ENCODE data around the gene CARS1. TPM values are rescaled to one million over a fixed set of nuclear protein-coding genes. Genes with fewer than 3 reads are reported as not detected.
"Not testable (repeated sequence)": the region's sequence is repeated elsewhere in the genome, so short reads cannot be mapped to it uniquely, and the experiment has no call there.

CARS1 gene
- total RNA-seq, 1 donor: 68.2 TPM

DNA sequence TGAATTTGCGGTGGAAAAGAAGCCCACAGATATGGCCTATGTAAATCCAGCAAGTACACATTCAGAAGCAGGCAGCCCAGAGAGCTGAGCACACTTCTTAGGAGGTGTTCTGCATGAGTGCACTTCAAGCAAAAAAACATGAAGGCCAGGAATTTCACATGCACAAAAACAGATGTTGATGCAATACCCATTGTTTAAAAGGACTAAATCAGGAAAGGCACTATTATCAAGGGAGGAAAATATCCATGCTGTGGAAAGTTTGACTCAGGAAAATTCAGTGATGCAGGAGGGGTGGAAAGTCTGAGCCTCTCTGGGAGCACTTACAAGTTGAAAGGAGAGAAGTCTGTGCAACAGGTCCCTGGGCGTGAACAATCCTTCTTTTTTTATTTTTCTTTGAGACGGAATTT, 15.8 kb upstream of the CARS1 start:
- DNase-seq (ENCODE audit: low read depth): no peak
- H3K4me3 ChIP-seq (ENCODE audit: low read depth, low read length): no peak overlapping the region
- TF ChIP-seq, protein P1, sequence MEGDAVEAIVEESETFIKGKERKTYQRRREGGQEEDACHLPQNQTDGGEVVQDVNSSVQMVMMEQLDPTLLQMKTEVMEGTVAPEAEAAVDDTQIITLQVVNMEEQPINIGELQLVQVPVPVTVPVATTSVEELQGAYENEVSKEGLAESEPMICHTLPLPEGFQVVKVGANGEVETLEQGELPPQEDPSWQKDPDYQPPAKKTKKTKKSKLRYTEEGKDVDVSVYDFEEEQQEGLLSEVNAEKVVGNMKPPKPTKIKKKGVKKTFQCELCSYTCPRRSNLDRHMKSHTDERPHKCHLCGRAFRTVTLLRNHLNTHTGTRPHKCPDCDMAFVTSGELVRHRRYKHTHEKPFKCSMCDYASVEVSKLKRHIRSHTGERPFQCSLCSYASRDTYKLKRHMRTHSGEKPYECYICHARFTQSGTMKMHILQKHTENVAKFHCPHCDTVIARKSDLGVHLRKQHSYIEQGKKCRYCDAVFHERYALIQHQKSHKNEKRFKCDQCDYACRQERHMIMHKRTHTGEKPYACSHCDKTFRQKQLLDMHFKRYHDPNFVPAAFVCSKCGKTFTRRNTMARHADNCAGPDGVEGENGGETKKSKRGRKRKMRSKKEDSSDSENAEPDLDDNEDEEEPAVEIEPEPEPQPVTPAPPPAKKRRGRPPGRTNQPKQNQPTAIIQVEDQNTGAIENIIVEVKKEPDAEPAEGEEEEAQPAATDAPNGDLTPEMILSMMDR (IDR thresholded peaks at IDR 0.05; ENCODE audit: insufficient read depth, low read depth, low read length): no peak

DNA sequence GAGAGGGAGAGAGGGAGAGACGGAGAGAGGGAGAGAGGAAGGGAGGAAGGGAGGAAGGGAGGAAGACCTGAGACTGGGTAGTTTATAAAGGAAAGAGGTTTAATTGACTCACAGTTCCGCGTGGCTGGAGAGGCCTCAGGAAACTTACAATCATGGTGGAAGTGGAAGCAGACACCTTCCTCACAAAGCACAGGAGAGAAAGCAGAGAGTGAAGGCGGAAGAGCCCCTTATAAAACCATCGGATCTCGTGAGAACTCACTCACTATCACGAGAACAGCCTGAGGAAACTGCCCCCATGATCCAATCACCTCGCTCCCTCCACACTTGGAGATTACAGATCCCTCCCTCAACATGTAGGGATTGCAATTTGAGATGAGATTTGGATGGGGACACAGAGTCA, 12.2 kb upstream of the CARS1 start:
- DNase-seq (ENCODE audit: low read depth): no peak
- H3K4me3 ChIP-seq (ENCODE audit: low read depth, low read length): no peak overlapping the region
- TF ChIP-seq, protein P1 (IDR thresholded peaks at IDR 0.05; ENCODE audit: insufficient read depth, low read depth, low read length): no peak

- not testable (repeated sequence) for H3K4me3 ChIP-seq (ENCODE audit: low read depth, low read length); DNase-seq (ENCODE audit: low read depth)
Measured at GRCh38 chr11:3066308-3066707, 9.1 kb upstream of the CARS1 start.

- not testable (repeated sequence) for H3K4me3 ChIP-seq (ENCODE audit: low read depth, low read length); DNase-seq (ENCODE audit: low read depth)
Measured at GRCh38 chr11:3064709-3065108, 7.5 kb upstream of the CARS1 start.

- not testable (repeated sequence) for H3K4me3 ChIP-seq (ENCODE audit: low read depth, low read length); DNase-seq (ENCODE audit: low read depth)
Measured at GRCh38 chr11:3063876-3064275, 6.7 kb upstream of the CARS1 start.

- not testable (repeated sequence) for H3K4me3 ChIP-seq (ENCODE audit: low read depth, low read length); DNase-seq (ENCODE audit: low read depth)
Measured at GRCh38 chr11:3063432-3063831, 6.2 kb upstream of the CARS1 start.

DNA sequence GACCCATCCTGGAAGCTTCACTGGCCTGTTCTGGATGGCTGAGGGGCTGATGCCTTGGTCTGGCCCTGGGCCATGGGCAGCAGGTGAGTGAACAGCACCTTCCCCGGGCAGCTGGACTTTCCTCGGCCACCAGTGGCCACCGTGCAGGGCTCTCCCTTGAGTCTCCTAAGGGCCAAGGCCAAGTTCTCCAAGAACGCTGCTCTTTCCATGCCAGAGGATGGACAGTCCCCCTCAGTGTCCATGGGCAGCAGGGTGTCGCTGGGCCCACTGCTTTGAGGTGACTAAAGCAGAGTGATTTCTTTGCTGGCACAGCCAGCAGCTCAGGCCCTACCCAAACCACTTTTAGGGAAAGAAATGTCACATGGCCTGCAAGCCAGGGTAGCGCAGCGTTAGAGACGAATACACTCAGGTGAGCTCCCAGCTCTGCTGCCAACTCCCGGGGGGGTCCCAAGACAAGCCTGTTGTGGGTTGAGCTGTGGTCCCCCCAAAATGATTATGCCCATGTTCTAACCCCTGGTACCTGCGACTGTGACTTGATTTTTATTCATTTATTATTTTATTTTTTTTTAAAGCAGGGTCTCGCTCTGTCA, 3.3 kb upstream of the CARS1 start:
- H3K4me3 ChIP-seq (ENCODE audit: low read depth, low read length): no peak overlapping the region
- TF ChIP-seq, protein P1 (IDR thresholded peaks at IDR 0.05; ENCODE audit: insufficient read depth, low read depth, low read length): no peak
- no peak for DNase-seq (ENCODE audit: low read depth)

DNA sequence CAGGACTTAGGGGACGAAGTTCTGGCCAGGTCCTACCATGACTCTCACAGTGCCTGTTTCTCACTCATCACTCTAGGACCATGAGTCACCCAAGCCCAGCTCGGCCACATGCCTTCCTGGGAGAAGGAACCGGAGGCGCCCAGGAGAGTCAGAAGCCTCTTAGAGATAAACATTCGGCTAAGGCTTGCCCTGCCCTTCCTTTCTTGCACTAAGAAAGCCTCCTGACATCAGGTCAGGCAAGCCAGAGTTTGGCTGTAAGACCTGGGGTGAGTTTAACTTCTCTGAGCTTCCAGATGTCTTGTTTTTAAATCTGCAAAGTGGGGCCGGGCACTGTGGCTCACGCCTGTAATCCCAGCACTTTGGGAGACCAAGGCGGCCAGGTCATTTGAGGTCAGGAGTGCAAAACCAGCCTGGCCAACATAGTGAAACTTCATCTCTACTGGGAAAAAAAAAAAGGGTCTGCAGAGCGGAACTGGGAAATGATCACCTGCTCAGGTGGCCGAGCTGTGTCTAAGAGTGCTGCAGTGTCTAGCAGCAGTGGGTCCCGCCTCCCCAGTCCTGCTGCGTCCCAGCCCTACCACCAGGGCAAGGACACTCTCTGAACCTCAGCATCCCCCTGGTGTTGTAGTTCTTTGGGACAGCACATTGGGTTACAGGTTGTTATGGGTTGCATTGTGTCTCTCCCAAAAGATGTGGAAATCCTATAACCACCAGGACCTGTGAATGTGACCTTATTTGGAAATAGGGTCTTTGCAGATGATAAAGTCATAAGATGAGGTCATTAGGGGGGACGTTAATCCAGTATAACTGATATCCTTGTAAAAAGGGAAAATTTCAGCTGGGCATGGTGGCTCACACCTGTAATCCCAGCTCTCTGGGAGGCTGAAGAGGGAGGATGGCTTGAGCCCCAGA, 1.8 kb upstream of the CARS1 start:
- DNase-seq (ENCODE audit: low read depth): peak; percentile 94
- no peak overlapping the region for H3K4me3 ChIP-seq (ENCODE audit: low read depth, low read length)
- TF ChIP-seq, protein P1 (IDR thresholded peaks at IDR 0.05; ENCODE audit: insufficient read depth, low read depth, low read length): peak; percentile 32
